Uterus (tissue), 2 donors: ENCODE measurements around the gene KITLG.
"Not testable (repeated sequence)": the region's sequence is repeated elsewhere in the genome, so short reads cannot be mapped to it uniquely, and the experiment has no call there.

Experiments
- CTCF ChIP-seq, 4 experiments: fragments of 200-600 bp in 2 of 4; fragments of 450-650 bp in 2 of 4; sonication (generic) in 2 of 4; IDR thresholded peaks; one replicate each; pipeline ENCODE4 v1.5.1; 2016 to 2019; ENCODE audit warnings: antibody characterized with exemption in 4 of 4, mild to moderate bottlenecking in 2 of 4, moderate library complexity in 1 of 4
- POLR2A ChIP-seq, 2 donors: fragments of 450-650 bp; IDR thresholded peaks; one replicate each; pipeline ENCODE4 v1.6.1; 2016; ENCODE audit warnings: antibody characterized with exemption in 2 of 2, mild to moderate bottlenecking in 1 of 2, moderate library complexity in 1 of 2

GRCh38 chr12:88547949-88548348 is 32.3 kb downstream of the KITLG start:
- TF ChIP-seq CTCF, POLR2A (IDR thresholded peaks at IDR 0.05): not testable (repeated sequence)
